Erythroblast (primary cell): ENCODE measurements around the gene LIX1L.

Source experiments
- DNase-seq, 2 experiments: peaks; one replicate each; lab custom pipeline; 2025; lab: John Stamatoyannopoulos, UW
- GATA1 ChIP-seq: IDR thresholded peaks from 2 replicates; pipeline ENCODE4 v1.6.1; 2011; ENCODE audit warnings: low read depth, mild to moderate bottlenecking, control low read depth, low read length, moderate library complexity
- POLR2A ChIP-seq: IDR thresholded peaks from 2 replicates; pipeline ENCODE4 v1.6.1; 2011; ENCODE audit warnings: mild to moderate bottlenecking, low read length

Gene LIX1L

GRCh38 chr1:145979746-145980456 lies 22.1 kb upstream of the LIX1L start:
- DNase-seq: peak in 1 of 2 experiments; percentile 69
- peak; percentile 36 for TF ChIP-seq POLR2A
- TF ChIP-seq GATA1: no peak

- TF ChIP-seq POLR2A (peak; percentile 92), GATA1 (no peak)
- DNase-seq: peak; percentile 98
Observed at GRCh38 chr1:145978854-145979745, 21.3 kb upstream of the LIX1L start.

- no peak for DNase-seq
- TF ChIP-seq POLR2A (no peak), GATA1 (no peak)
Observed at GRCh38 chr1:145978471-145978853, 20.6 kb upstream of the LIX1L start.

GRCh38 chr1:145977486-145978470 lies 20.0 kb upstream of the LIX1L start:
- DNase-seq: peak; percentile 87 to 93
- peak; percentile 14 for TF ChIP-seq POLR2A
- TF ChIP-seq GATA1: no peak

GRCh38 chr1:145977016-145977415 lies 19.2 kb upstream of the LIX1L start:
- no peak for TF ChIP-seq POLR2A
- no peak for TF ChIP-seq GATA1
- DNase-seq: no peak

GRCh38 chr1:145975216-145975615 lies 17.4 kb upstream of the LIX1L start:
- TF ChIP-seq POLR2A (no peak), GATA1 (no peak)
- DNase-seq: no peak

- no peak for DNase-seq
- TF ChIP-seq POLR2A: no peak
- no peak for TF ChIP-seq GATA1
Observed at GRCh38 chr1:145974721-145975120, 16.9 kb upstream of the LIX1L start.

- DNase-seq: no peak
- TF ChIP-seq GATA1 (no peak), POLR2A (no peak)
Observed at GRCh38 chr1:145972580-145972979, 14.8 kb upstream of the LIX1L start.

- no peak for DNase-seq
- TF ChIP-seq GATA1 (no peak), POLR2A (no peak)
Observed at GRCh38 chr1:145967288-145967687, 9.5 kb upstream of the LIX1L start.

GRCh38 chr1:145965119-145965744 lies 7.4 kb upstream of the LIX1L start:
- DNase-seq: no peak
- TF ChIP-seq POLR2A: no peak
- TF ChIP-seq GATA1: no peak

GRCh38 chr1:145964328-145965118 lies 6.7 kb upstream of the LIX1L start, which contains the start of the genes ANKRD34A and POLR3GL:
Gene ANKRD34A, minus strand, starts transcription at chr1:145964575. Its CDS starts 2,816 bp downstream, at chr1:145961759.
Gene POLR3GL, plus strand, starts transcription at chr1:145964690. Its CDS starts 10,176 bp downstream, at chr1:145974866.
- DNase-seq: peak; percentile 95
- peak; percentile 99 for TF ChIP-seq POLR2A
- TF ChIP-seq GATA1: no peak
